ENCODE data around the gene ABHD11.

ABHD11 gene

DNA sequence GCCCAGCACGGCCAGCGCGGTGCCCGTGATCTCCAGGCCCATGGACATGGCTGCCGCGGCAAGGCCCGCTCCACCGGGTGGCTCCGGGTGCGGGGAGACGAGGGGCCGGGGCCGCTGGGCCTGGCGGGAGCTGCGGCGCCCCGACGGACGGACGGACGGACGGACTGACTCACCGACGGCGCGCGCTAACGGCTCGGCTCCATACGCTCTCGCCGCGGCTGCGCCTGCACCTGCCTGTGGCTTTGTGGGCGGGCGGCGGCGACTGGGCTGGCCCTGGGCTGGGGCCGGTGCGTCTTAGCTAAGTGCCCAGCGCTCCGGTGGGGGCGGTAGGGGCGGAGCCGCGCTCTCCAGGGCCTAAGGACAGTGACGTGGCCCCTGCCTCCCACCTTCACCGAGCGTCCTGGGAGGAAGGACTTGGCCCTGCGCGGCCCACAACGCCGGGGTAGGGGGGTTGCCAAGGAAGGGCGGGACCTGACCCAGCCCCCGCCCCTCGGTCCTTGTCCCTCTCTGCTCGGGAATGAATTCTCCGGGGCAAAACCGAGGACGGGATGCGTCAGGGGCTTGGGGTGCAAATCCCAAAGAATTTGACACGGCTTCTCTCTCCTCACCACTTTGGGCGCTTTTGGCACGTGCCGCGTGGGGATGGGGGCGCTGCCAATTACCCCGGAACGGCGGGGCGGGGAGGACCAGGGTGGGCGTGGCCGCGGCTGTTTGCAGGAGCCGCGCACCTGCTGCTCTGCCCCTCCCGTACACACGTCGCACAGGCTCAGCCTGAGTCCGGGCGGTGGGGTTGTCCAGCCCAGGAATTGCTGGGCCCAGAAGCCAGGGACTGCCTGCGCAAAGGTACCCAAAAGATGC, 31.6 kb upstream of the ABHD11 start, which contains the start of gene CLDN3:
CLDN3 (minus strand) TSS at position 269 of the 858 bp plus-strand sequence; CDS start at position 48, 221 bp downstream.
- Histone ChIP-seq H3K36me3 (no peaks in the 10 kb centered on the region), H3K4me1 (peaks cover 14% of the 10 kb centered on the region), H3K9me3 (0 out of 2 replicates have a peak, but pooled peaks cover 11% of the 10 kb centered on the region), H3K4me2 (peak within 1 kb of the TSS; percentile 78), H3K9ac (no peak within 1 kb of the TSS), H3K27ac (no peak within 1 kb of the TSS), H3K4me3 (peak within 1 kb of the TSS; percentile 39), H3K27me3 (peaks cover 23% of the 10 kb centered on the region), H4K20me1 (no peaks in the 10 kb centered on the region)
- no peak for TF ChIP-seq Cebpa-rat (IDR thresholded peaks at IDR 0.05)

DNA sequence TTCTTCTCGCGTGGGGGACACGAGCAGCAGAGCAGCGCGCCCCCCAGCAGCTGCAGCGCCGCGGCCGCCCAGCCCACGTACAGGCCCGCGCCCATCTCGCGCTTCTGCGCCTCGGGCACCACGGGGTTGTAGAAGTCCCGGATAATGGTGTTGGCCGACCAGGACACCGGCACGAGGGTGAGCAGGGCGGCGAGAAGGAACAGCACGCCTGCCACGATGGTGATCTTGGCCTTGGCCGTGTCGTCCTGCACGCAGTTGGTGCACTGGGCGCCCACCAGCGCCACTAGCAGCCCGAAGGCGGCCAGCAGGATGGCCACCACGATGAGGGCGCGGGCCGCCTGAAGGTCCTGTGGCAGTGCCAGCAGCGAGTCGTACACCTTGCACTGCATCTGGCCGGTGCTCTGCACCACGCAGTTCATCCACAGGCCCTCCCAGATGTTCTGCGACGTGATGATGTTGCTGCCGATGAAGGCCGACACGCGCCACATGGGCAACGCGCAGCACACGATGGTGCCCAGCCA, 30.9 kb upstream of the ABHD11 start:
- Histone ChIP-seq H3K9ac (no peak overlapping the region), H3K27ac (no peak overlapping the region), H3K4me2 (no peak overlapping the region), H3K9me3 (0 out of 2 replicates have a peak, but pooled peaks cover 11% of the 10 kb centered on the region), H3K4me3 (no peak overlapping the region), H3K36me3 (no peaks in the 10 kb centered on the region), H3K4me1 (peaks cover 14% of the 10 kb centered on the region), H3K27me3 (peaks cover 23% of the 10 kb centered on the region), H4K20me1 (no peaks in the 10 kb centered on the region)
- no peak for TF ChIP-seq Cebpa-rat (IDR thresholded peaks at IDR 0.05)

DNA sequence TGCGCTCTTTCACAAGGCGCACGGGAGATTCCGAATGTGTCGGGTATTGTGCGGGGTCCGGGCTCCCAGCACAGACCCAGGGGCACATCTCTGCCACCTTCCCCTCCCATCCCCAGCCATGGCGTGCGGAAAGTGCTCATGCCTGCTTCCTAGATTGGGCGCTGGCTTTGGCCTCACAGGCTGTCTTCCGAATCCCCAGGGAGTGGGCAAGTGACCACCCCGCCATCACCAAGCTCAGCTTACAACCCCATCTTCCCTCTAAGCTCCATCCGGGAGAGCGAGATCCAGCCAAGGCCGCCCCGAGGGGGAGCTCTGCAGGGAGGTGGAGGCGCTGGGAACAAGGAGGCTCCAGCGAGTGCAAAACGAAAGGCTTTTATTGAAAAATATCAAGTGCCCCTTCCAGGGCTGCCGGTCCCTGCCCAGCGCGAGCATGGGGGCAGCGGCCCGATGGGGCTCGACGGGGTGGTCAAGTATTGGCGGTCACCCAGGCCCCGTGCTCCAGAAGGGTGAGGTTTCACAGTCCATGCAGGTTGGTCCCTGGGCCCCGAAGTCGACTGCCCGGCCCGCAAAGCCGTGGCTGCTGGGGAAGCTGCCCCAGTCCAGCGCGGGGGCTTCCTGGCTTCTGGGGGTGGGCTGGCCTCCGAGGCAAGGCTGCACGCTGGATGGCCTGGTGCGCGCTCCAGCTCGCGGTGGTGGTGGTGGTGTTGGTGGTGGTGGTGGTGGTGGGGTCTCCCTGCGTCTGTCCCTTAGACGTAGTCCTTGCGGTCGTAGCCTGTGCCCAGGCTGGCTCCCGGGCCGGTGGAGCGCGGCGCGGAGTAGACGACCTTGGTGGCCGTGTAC, 30.3 kb upstream of the ABHD11 start:
- Histone ChIP-seq H3K9ac (no peak overlapping the region), H3K4me1 (peaks cover 14% of the 10 kb centered on the region), H3K27me3 (peaks cover 23% of the 10 kb centered on the region), H3K36me3 (no peaks in the 10 kb centered on the region), H3K4me2 (no peak overlapping the region), H3K27ac (no peak overlapping the region), H4K20me1 (no peaks in the 10 kb centered on the region), H3K9me3 (0 out of 2 replicates have a peak, but pooled peaks cover 11% of the 10 kb centered on the region), H3K4me3 (no peak overlapping the region)
- no peak for TF ChIP-seq Cebpa-rat (IDR thresholded peaks at IDR 0.05)

DNA sequence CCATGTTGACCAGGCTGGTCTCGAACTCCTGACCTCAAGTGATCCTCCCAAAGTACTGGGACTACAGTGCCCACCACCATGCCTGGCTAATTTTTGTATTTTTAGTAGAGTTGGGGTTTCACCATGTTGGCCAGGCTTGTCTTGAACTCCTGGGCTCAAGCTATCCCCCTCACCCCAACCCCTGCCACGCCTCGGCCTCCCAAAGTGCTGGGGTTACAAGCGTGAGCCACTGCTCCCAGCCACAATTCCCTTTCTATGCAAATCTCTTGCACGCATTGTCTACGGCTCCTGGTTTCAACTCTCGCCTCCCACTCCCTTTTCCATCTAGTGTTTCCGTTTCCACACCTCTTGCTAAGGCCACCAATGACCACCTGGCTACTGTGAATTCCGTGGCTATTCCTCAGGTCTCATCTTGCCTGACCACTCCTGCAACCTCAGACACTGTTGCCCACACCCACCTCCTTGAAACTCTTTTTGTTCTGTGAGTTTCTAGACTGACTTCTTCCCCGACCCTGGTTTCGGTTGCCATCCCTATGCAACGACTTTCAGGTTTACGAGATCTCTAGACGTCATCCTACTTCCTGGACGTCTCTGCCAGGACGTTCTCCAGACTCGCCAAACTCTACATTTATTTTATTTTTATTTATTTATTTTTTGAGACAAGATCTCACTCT, 28.1 kb upstream of the ABHD11 start:
- Histone ChIP-seq H3K4me1 (peaks cover 14% of the 10 kb centered on the region), H3K4me2 (no peak overlapping the region), H3K9ac (no peak overlapping the region), H3K36me3 (no peaks in the 10 kb centered on the region), H3K27ac (no peak overlapping the region), H3K27me3 (peaks cover 23% of the 10 kb centered on the region), H4K20me1 (no peaks in the 10 kb centered on the region), H3K4me3 (no peak overlapping the region), H3K9me3 (0 out of 2 replicates have a peak, but pooled peaks cover 11% of the 10 kb centered on the region)
- no peak for TF ChIP-seq Cebpa-rat (IDR thresholded peaks at IDR 0.05)

DNA sequence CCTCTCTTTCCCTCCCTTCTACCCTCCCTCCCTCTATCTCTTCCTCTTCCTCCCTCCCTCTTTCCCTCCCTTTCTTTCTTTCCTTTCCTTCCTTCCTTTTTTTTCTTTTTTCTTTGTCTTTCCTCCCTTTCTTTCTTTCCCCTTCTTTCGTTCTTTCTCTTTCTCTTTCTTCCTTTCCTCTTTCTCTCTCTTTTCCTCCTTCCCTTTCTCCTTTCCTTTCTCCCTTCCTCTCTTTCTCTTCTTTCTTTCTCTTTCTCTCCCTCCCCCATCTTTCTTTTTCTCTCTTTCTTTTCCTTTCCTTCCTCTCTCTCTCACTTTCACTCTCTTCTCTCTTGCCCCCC, 24.0 kb upstream of the ABHD11 start:
- no peak overlapping the region for H3K9ac ChIP-seq
- H3K4me3 ChIP-seq = no peak overlapping the region
- no peak overlapping the region for H3K27ac ChIP-seq
- H3K4me2 ChIP-seq = no peak overlapping the region
- no peaks in the 10 kb centered on the region for H3K36me3 ChIP-seq
- H3K27me3 ChIP-seq = no peaks in the 10 kb centered on the region
- TF ChIP-seq Cebpa-rat (IDR thresholded peaks at IDR 0.05) = no peak
- no peaks in the 10 kb centered on the region for H4K20me1 ChIP-seq
- no peaks in the 10 kb centered on the region for H3K4me1 ChIP-seq
- no peaks in the 10 kb centered on the region for H3K9me3 ChIP-seq

DNA sequence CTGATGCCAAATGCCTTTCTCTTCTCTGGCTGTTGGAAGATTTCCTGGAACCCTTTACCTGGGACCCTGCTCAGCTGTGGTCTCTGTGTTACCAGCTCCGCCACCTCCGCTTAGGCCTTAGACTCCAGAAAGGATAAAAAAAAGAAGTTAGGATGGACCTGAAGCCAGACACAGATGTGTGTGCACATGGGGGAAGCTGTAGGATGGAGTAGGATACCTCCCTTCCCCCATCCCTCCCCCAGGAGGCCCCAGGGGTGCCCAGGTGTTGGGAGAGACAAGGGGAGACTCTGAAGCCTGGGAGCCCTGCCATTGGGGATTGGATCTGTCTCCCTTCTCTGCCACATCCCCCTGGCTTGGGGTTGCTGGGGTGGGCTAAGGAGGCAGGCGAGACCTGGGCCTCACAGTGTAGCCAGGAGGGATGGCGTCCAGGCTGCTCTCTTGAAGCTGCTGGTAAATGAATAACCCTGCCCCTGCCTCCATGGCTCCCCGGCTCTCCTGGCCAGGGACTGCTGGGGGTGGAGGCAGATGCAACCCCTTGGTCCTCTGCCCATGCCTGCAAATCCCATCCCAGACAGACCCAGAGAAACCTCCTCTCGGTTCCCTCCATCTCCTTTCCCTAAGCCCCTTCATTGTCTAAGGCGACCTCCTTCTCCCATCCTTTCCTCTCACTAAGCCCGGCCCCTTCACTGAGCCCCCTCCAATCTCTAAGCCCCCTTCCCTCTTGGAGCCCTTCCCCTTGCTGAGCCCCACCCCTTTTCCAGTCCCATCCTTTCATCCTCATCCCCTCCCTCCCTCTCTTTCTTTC, 23.5 kb upstream of the ABHD11 start:
- H3K4me2 ChIP-seq = no peak overlapping the region
- H3K9ac ChIP-seq = no peak overlapping the region
- H3K27ac ChIP-seq = no peak overlapping the region
- no peaks in the 10 kb centered on the region for H3K9me3 ChIP-seq
- H3K4me1 ChIP-seq = no peaks in the 10 kb centered on the region
- no peaks in the 10 kb centered on the region for H3K27me3 ChIP-seq
- no peaks in the 10 kb centered on the region for H3K36me3 ChIP-seq
- H4K20me1 ChIP-seq = no peaks in the 10 kb centered on the region
- no peak overlapping the region for H3K4me3 ChIP-seq
- TF ChIP-seq Cebpa-rat (IDR thresholded peaks at IDR 0.05) = no peak

DNA sequence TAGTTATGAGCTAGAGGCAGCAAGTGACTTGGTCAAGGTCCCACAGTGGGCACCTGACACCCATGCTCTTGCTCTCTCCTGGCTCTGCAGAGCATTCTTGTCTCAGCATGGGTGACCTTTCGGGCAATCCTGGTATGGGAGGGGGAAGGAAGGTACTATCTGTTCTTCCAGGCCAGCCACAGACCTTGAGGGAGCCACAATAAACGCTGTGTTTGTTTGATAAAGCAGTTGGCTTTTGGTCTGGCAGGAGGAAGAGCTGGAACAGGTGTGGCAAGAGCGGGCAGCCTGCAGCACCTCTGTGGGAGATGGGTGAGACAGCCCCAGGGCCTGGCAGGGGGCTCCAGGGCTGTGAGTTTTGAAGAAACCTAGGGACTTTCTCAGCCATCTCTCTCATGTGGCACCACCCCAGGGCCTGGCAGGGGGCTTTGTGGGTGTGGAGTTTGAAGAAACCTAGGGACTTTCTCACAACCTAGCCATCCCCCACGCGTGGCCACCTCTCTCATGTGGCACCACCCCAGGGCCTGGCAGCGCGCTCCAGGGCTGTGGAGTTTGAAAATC, 20.1 kb upstream of the ABHD11 start:
- H4K20me1 ChIP-seq = no peaks in the 10 kb centered on the region
- H3K27ac ChIP-seq = no peak overlapping the region
- no peak overlapping the region for H3K4me3 ChIP-seq
- no peak overlapping the region for H3K4me2 ChIP-seq
- H3K36me3 ChIP-seq = no peaks in the 10 kb centered on the region
- no peaks in the 10 kb centered on the region for H3K27me3 ChIP-seq
- no peak for TF ChIP-seq Cebpa-rat (IDR thresholded peaks at IDR 0.05)
- no peak overlapping the region for H3K9ac ChIP-seq
- H3K4me1 ChIP-seq = no peaks in the 10 kb centered on the region
- H3K9me3 ChIP-seq = no peaks in the 10 kb centered on the region

DNA sequence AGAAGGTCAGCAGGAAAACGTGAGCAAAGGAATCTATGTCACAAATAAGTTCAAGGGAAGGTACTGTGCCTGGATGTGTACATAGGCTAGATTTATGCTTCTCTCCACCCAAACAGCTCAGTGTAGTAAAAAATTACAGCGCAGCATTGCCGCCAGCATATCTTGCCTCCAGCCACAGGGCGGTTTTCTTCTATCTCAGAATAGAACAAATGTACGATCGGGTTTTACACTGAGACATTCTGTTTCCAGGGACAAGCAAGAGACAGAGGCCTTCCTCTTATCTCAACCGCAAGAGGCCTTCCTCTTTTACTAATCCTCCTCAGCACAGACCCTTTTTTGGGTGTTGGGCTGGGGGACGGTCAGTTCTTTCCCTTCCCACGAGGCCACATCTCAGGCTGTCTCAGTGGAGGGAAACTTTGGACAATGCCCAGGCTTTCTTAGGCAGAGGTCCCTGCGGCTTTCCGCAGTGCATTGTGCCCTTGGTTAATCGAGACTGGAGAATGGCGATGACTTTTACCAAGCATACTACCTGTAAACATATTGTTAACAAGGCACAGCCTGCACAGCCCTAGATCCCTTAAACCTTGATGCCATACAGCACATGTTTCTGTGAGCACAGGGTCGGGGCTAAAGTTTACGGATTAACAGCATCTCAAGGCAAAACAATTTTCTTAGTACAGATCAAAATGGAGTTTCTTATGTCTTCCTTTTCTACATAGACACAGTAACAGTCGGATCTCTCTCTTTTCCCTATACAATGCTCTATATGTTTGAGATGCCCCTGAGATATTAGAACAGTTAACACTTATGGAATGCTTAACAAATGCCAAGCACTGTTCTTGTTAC, 11.6 kb upstream of the ABHD11 start:
- Histone ChIP-seq H3K4me1 (no peaks in the 10 kb centered on the region), H4K20me1 (no peaks in the 10 kb centered on the region), H3K9ac (no peak overlapping the region), H3K36me3 (no peaks in the 10 kb centered on the region), H3K27me3 (no peaks in the 10 kb centered on the region), H3K4me2 (no peak overlapping the region), H3K4me3 (no peak overlapping the region), H3K9me3 (no peaks in the 10 kb centered on the region), H3K27ac (no peak overlapping the region)
- TF ChIP-seq Cebpa-rat (IDR thresholded peaks at IDR 0.05) = no peak

Measured in BLaER1 (cell line).